ENCODE results near the gene IDI1.

GRCh38 chr10:1074052-1074747, 25.3 kb upstream of the IDI1 start:
- no peak; the same call in 1 of the 2 replicates for TF ChIP-seq CTCF (conservative IDR thresholded peaks at IDR 0.05; ENCODE audit: low read depth, low read length)
- no peak for TF ChIP-seq RCOR1 (IDR thresholded peaks at IDR 0.05; ENCODE audit: insufficient replicate concordance, low read length)
- TF ChIP-seq POLR2A (IDR thresholded peaks at IDR 0.05; ENCODE audit: low read depth, low read length): no peak
- TF ChIP-seq CEBPB (IDR thresholded peaks at IDR 0.05; ENCODE audit: low read depth, low read length): no peak
- no peak for TF ChIP-seq RAD21 (IDR thresholded peaks at IDR 0.05; ENCODE audit: low read length)
- no peak for TF ChIP-seq ELK1 (IDR thresholded peaks at IDR 0.05; ENCODE audit: borderline replicate concordance, low read depth, low read length)
- TF ChIP-seq FOS (IDR thresholded peaks at IDR 0.05; ENCODE audit: low read depth, low read length): no peak
- TF ChIP-seq MXI1 (IDR thresholded peaks at IDR 0.05; ENCODE audit: borderline replicate concordance, low read depth, low read length): no peak
- no peak for TF ChIP-seq SMC3 (IDR thresholded peaks at IDR 0.05; ENCODE audit: low read depth, low read length)
- no peak for TF ChIP-seq USF2 (IDR thresholded peaks at IDR 0.05; ENCODE audit: low read depth, low read length)
